ENCODE data around the gene TMEM145. TPM values are rescaled to one million over a fixed set of nuclear protein-coding genes. Genes with fewer than 3 reads are reported as not detected.

Gene TMEM145
- total and polyA plus RNA-seq, 10 of the 15 experiments (the other 5 are each of a cell fraction or from before 2014, with no cell fraction given) = 0.04 to 0.97 (median 0.16) TPM; not detected in 4

GRCh38 chr19:42368765-42369164 lies 55.7 kb downstream of the TMEM145 start:
- Histone ChIP-seq H3K79me2 (ENCODE audit: control insufficient read depth, insufficient read depth, low read length) (no peaks in the 10 kb centered on the region), H3K9me3 (replicated peaks; ENCODE audit: control insufficient read depth, insufficient read depth, low read length) (peaks cover 5% of the 10 kb centered on the region; the same call in 1 of the 3 replicates), H4K20me1 (ENCODE audit: control insufficient read depth, insufficient read depth) (no peaks in the 10 kb centered on the region), H3K4me2 (ENCODE audit: control insufficient read depth, insufficient read depth) (no peak overlapping the region), H3K27me3 (replicated peaks in 1 of 2; ENCODE audit: control insufficient read depth in 2 of 2, insufficient read depth in 2 of 2, low read length in 1 of 2) (no peaks in the 10 kb centered on the region), H3K9ac (ENCODE audit: control insufficient read depth, insufficient read depth, low read length) (no peak overlapping the region), H3K4me1 (ENCODE audit: control insufficient read depth, insufficient read depth, low read length) (peaks cover 2% of the 10 kb centered on the region), H3K4me3 (no peak overlapping the region), H2AFZ (ENCODE audit: control insufficient read depth, low read depth, low read length) (no peak overlapping the region), H3K36me3 (ENCODE audit: control insufficient read depth in 2 of 2, insufficient read depth in 2 of 2, low read length in 1 of 2) (no peaks in the 10 kb centered on the region), H3K27ac (ENCODE audit: control insufficient read depth, insufficient read depth) (no peak overlapping the region)
- no peak for FAIRE-seq
- no peak for DNase-seq (ENCODE audit: low read depth, low spot score)
- WGBS (ENCODE audit: insufficient coverage, insufficient replicate concordance, low lambda C conversion rate, missing lambda C conversion rate) = 64% methylated on average over 15 of the region's 15 CpGs
- ChIA-PET RAD21 (ENCODE audit: unreplicated experiment) (no interaction called here), SMC1A (ENCODE audit: uncharacterized antibody, unreplicated experiment) (interaction anchor here (1.0 kb wide), 1 partner anchor 13 kb away, joined by 3 read pairs; no protein-coding TSS in a partner anchor), POLR2A (no interaction called here), CTCF (no interaction called here)
- TF ChIP-seq CEBPZ (IDR thresholded peaks at IDR 0.05; ENCODE audit: low read depth, low read length) (no peak), EP300 (IDR thresholded peaks at IDR 0.05; ENCODE audit: borderline replicate concordance in 1 of 2, control insufficient read depth in 1 of 2, low read depth in 2 of 2, low read length in 2 of 2) (no peak), NBN (IDR thresholded peaks at IDR 0.05) (no peak), SP1 (IDR thresholded peaks at IDR 0.05; ENCODE audit: low read depth, low read length) (no peak), RELA (IDR thresholded peaks at IDR 0.05; ENCODE audit: borderline replicate concordance, partially characterized antibody) (no peak), RELB (IDR thresholded peaks at IDR 0.05; ENCODE audit: low read depth) (no peak), ETV6 (conservative IDR thresholded peaks at IDR 0.05 in 1 of 2, IDR thresholded peaks at IDR 0.05 in 1 of 2; ENCODE audit: borderline replicate concordance in 1 of 2, low read depth in 1 of 2) (no peak), IKZF1 (conservative IDR thresholded peaks at IDR 0.05) (no peak), KDM1A (IDR thresholded peaks at IDR 0.05; ENCODE audit: borderline replicate concordance) (no peak), SPI1 (IDR thresholded peaks at IDR 0.05; ENCODE audit: borderline replicate concordance, insufficient read depth, low read depth, low read length) (no peak), CHD4 (IDR thresholded peaks at IDR 0.05) (no peak), ATF2 (IDR thresholded peaks at IDR 0.05; ENCODE audit: low read length) (no peak)
- no TSS peak for BruUV-seq (replicated peaks)
- in situ Hi-C loops (cut with MboI) (no loop called here), intact Hi-C loops (cut with micrococcal nuclease; ENCODE audit: unreplicated experiment) (no loop called here)
- no peak for ATAC-seq

Data from GM12878 (cell line).